K562 (cell line): ENCODE data around the gene PGPEP1. TPM values are rescaled to one million over a fixed set of nuclear protein-coding genes. Genes with fewer than 3 reads are reported as not detected.

Experiments
- ATAC-seq: fragments of 200-7000 bp; cut with Tn5 transposase; 3 replicates; pipeline ENCODE4 v1.9.1; 2020; ENCODE audit warnings: moderate library complexity
- BruUV-seq: library from RNA; stranded (reverse); fragments of 400-500 nt; replicated peaks from 2 replicates; lab custom pipeline; 2021; lab: Mats Ljungman, UMichigan
- CTCF ChIA-PET: fragments of 300-600 bp; formaldehyde crosslinking; extraction: SDS; loops from one replicate; lab custom pipeline; 2021; ENCODE audit warnings: low intra/inter-chr PET ratio; lab: Yijun Ruan, JAX
- POLR2A ChIA-PET: fragments of 300-600, 350-650 bp; sonication (Branson Sonifier 250); formaldehyde crosslinking; extraction: SDS; loops from one replicate; lab custom pipeline; 2021; ENCODE audit warnings: antibody characterized with exemption, inconsistent platforms; lab: Yijun Ruan, JAX
- DNase-seq, 4 experiments: peaks; one replicate each; pipeline versions ENCODE4 v3.0.0 to v3.0.0-alpha.2; 2011 to 2018; ENCODE audit warnings: low spot score in 3 of 4, mixed read lengths in 3 of 4; ENCODE audit errors: extremely low read depth in 1 of 4
- FAIRE-seq: peaks from 2 replicates; lab custom pipeline; 2011; peaks lifted over from hg19 to GRCh38; lab: Jason Lieb, UNC
- H2AFZ ChIP-seq: 2 replicates; pipeline ENCODE4 v1.6.0; 2011; ENCODE audit warnings: low read depth, low read length, control low read depth, inconsistent platforms
- H3K27ac ChIP-seq: fragments of 200-600 bp; 3 replicates; pipeline ENCODE4 v1.8.0; 2011; ENCODE audit warnings: low read depth, mild to moderate bottlenecking, control low read depth, inconsistent platforms, low read length, moderate library complexity, mixed read lengths; ENCODE audit errors: extremely low read depth
- H3K27me3 ChIP-seq, 2 experiments: fragments of 300-600 bp in 1 of 2; 2 replicates in 1 of 2; 3 replicates in 1 of 2; pipeline versions ENCODE4 v1.6.0 to v1.8.0; 2011; ENCODE audit warnings: inconsistent platforms in 2 of 2, low read length in 2 of 2, mild to moderate bottlenecking in 1 of 2, mixed read lengths in 1 of 2, moderate library complexity in 1 of 2; ENCODE audit not compliant: control insufficient read depth in 2 of 2, insufficient read depth in 2 of 2
- H3K36me3 ChIP-seq: fragments of 300-600 bp; 3 replicates; pipeline ENCODE4 v1.8.0; 2011; ENCODE audit warnings: mild to moderate bottlenecking, low read length, inconsistent platforms; ENCODE audit not compliant: control insufficient read depth, insufficient read depth
- H3K4me1 ChIP-seq, 2 experiments: fragments of 200-600 bp in 1 of 2; replicated peaks in 1 of 2; 2 replicates in 1 of 2; 3 replicates in 1 of 2; pipeline versions ENCODE4 v1.5.1 to v1.8.0; 2011; ENCODE audit warnings: inconsistent platforms in 2 of 2, low read length in 2 of 2, mild to moderate bottlenecking in 1 of 2, mixed read lengths in 1 of 2, moderate library complexity in 1 of 2; ENCODE audit not compliant: control insufficient read depth in 2 of 2, insufficient read depth in 2 of 2
- H3K4me2 ChIP-seq: 2 replicates; pipeline ENCODE4 v1.6.1; 2011; ENCODE audit warnings: low read length, control low read depth, inconsistent platforms, mixed read lengths; ENCODE audit not compliant: insufficient read depth
- H3K4me3 ChIP-seq: fragments of 200-600 bp; sonication (generic), shearing (Covaris generic); 2 replicates; pipeline ENCODE4 v1.5.1; 2016; ENCODE audit warnings: control low read depth, inconsistent platforms
- H3K79me2 ChIP-seq: fragments of 200-600 bp; 3 replicates; pipeline ENCODE4 v1.8.0; 2011; ENCODE audit warnings: low read length, inconsistent platforms; ENCODE audit not compliant: control insufficient read depth, insufficient read depth
- H3K9ac ChIP-seq, 2 experiments: 2 replicates each; pipeline versions ENCODE4 v1.6.0 to v1.6.1; 2011; ENCODE audit warnings: low read depth in 2 of 2, low read length in 2 of 2, control low read depth in 1 of 2, inconsistent platforms in 1 of 2, mild to moderate bottlenecking in 1 of 2, mixed read lengths in 1 of 2; ENCODE audit not compliant: insufficient read depth in 1 of 2
- H3K9me1 ChIP-seq: one replicate; pipeline ENCODE4 v1.6.0; 2011; ENCODE audit warnings: inconsistent platforms, mild to moderate bottlenecking, low read length, moderate library complexity; ENCODE audit not compliant: control insufficient read depth, insufficient read depth
- H3K9me3 ChIP-seq: replicated peaks from 2 replicates; pipeline ENCODE4 v1.5.1; 2011; ENCODE audit warnings: low read depth, low read length, inconsistent platforms; ENCODE audit not compliant: control insufficient read depth, insufficient read depth
- H4K20me1 ChIP-seq: replicated peaks from 2 replicates; pipeline ENCODE4 v1.6.1; 2011; ENCODE audit warnings: low read length, inconsistent platforms, mixed read lengths; ENCODE audit not compliant: control insufficient read depth, insufficient read depth
- ETV5 ChIP-seq: sonication (generic); formaldehyde crosslinking; IDR thresholded peaks from 2 replicates; pipeline ENCODE4 v1.4.0; 2020; ENCODE audit warnings: low read depth, mild to moderate bottlenecking, missing genetic modification reagents
- GATA2 ChIP-seq: sonication (generic); formaldehyde crosslinking; IDR thresholded peaks from 2 replicates; pipeline ENCODE4 v1.4.0; 2020; ENCODE audit warnings: mild to moderate bottlenecking, missing genetic modification reagents
- NONO ChIP-seq, 2 experiments: fragments of 200-400 bp in 1 of 2; fragments of 450-650 bp in 1 of 2; formaldehyde crosslinking in 1 of 2; IDR thresholded peaks; 2 replicates each; pipeline ENCODE4 v1.6.1; 2017; ENCODE audit warnings: low read depth in 2 of 2, mild to moderate bottlenecking in 2 of 2, moderate library complexity in 2 of 2, low read length in 1 of 2
- POU5F1 ChIP-seq: fragments of 150-350 bp; IDR thresholded peaks from 2 replicates; pipeline ENCODE4 v1.6.1; 2014; ENCODE audit warnings: borderline replicate concordance, low read length, low read depth, mild to moderate bottlenecking; ENCODE audit not compliant: partially characterized antibody
- RBFOX2 ChIP-seq: fragments of 200-400 bp; formaldehyde crosslinking; IDR thresholded peaks from 2 replicates; pipeline ENCODE4 v1.6.1; 2017; ENCODE audit warnings: low read depth, mild to moderate bottlenecking, low read length, moderate library complexity
- RBM22 ChIP-seq: fragments of 200-400 bp; formaldehyde crosslinking; IDR thresholded peaks from 2 replicates; pipeline ENCODE4 v1.6.1; 2018; ENCODE audit warnings: low read length, low read depth; ENCODE audit not compliant: poor library complexity, severe bottlenecking
- SAFB ChIP-seq: fragments of 200-400 bp; formaldehyde crosslinking; IDR thresholded peaks from 2 replicates; pipeline ENCODE4 v1.6.1; 2017; ENCODE audit warnings: low read depth, low read length, borderline replicate concordance
- ZNF77 ChIP-seq: fragments of 250-450 bp; sonication (Bioruptor Pico); IDR thresholded peaks from 2 replicates; pipeline ENCODE4 v1.5.0; 2020
- WGBS: fragments of 100-300 bp; shearing (Covaris generic); methylation state at CpG from one replicate; pipeline ENCODE4 v1.1.6; 2016; ENCODE audit warnings: low coverage, mixed read lengths; ENCODE audit not compliant: insufficient coverage; ENCODE audit errors: missing lambda C conversion rate; 5-methylcytosine and 5-hydroxymethylcytosine counted together
- in situ Hi-C: fragments of 300-500 bp; cut with MboI; formaldehyde crosslinking; loops from 4 replicates; pipeline ENCODE4 v1.15.0; 2018; ENCODE audit warnings: inconsistent platforms, mixed read lengths
- intact Hi-C: fragments of 100-400 bp; cut with micrococcal nuclease; formaldehyde crosslinking; loops from 2 replicates; pipeline ENCODE4 v1.14.2; 2022
- polyA plus RNA-seq, 8 experiments: library from polyadenylated mRNA; depleted of rRNA in 4 of 8; stranded (reverse) in 5 of 8; unstranded in 3 of 8; fragments of >200 nt; fragmentation: Nextera tagmentation in 2 of 8; fragmentation: Illumina TruSeq in 1 of 8; extraction: Ambion mirVana in 2 of 8; extraction: Trizol in 1 of 8; gene quantifications; 2 replicates each; pipeline versions ENCODE4 v1.2.1 to v1.2.3, GENCODE V29; 2011 to 2014; ENCODE audit warnings: inconsistent platforms in 1 of 8, missing spikeins in 1 of 8
- total RNA-seq, 7 experiments: library from RNA; depleted of rRNA in 6 of 7; stranded (reverse); fragments of >200 nt in 6 of 7; fragmentation: Illumina TruSeq in 2 of 7; extraction: Trizol in 2 of 7; gene quantifications; 2 replicates each; pipeline versions ENCODE4 v1.2.1 to v1.2.3, GENCODE V29; 2011 to 2021; ENCODE audit warnings: low replicate concordance in 1 of 7
- TF ChIP-seq, protein P1 (sequence below): sonication (generic); formaldehyde crosslinking; IDR thresholded peaks from 2 replicates; pipeline ENCODE4 v1.8.1; 2023; ENCODE audit warnings: mild to moderate bottlenecking, missing genetic modification reagents
- TF ChIP-seq, protein P2 (sequence below), 3 experiments: fragments of 200-800 bp in 1 of 3; sonication (Bioruptor generic) in 1 of 3; sonication (generic) in 1 of 3; formaldehyde crosslinking in 1 of 3; IDR thresholded peaks; 2 replicates each; pipeline versions ENCODE4 v1.6.1 to v1.8.0; 2016 to 2022; ENCODE audit warnings: mild to moderate bottlenecking in 2 of 3, missing compliant biosample characterization in 2 of 3, missing genetic modification characterization in 2 of 3, missing genetic modification reagents in 1 of 3
- TF ChIP-seq, protein P3 (sequence below): fragments of 450-650 bp; IDR thresholded peaks from 2 replicates; pipeline ENCODE4 v1.6.1; 2016; ENCODE audit warnings: borderline replicate concordance
- TF ChIP-seq, protein P4 (sequence below): fragments of 250-450 bp; sonication (Bioruptor Pico); IDR thresholded peaks from 2 replicates; pipeline ENCODE4 v1.4.0; 2020

PGPEP1 gene
- total and polyA plus RNA-seq, 9 of the 15 experiments (the other 6 are each of a cell fraction or from before 2014, with no cell fraction given) = 10.0 to 69.6 (median 33.5) TPM

DNA sequence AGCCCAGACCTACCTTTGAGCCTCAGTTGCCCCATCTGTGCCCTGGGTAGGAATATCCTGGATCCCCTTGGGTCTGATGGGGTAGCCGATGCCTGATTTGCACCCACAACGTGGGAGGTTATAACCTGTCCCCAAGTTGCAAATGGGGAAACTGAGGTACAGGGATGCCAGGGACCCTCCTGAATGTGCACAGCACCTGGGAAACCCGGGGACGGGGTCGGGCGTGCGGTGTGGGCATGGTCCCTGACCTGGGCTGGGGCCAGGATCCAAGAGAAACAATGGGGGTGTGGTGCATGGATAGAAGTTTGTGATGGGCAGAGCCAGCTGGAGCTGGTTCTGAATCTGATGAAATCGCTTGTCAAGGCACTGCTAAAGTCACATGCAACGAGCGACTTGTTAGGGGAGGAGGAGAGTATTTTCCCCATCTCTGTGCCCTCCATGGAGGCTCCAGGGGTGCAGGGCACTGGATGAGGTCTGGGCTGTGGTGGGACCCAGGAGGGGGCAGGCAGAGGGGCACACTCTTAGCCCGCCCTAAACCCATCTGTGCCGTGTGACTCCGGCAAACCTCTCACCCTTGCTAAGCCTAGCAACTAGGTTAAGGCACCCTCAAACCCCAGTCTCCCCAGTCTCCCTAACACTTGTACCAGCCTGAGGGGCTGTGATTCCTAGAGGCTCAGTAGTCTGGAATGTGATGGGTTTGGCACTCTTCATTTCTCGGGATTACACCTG is 46.3 kb downstream of the PGPEP1 start:
- in situ Hi-C loops (no loop called here), intact Hi-C loops (loop anchor here (1.0 to 5.0 kb wide), 4 partner anchors 12 to 105 kb away; partner anchors contain the start of gene JUND)
- peak overlapping the region; percentile 89 for H3K4me3 ChIP-seq
- peaks cover 32% of the 10 kb centered on the region for H3K79me2 ChIP-seq
- peaks cover 32% of the 10 kb centered on the region; the same call in 2 of the 3 replicates for H3K36me3 ChIP-seq
- ATAC-seq (peak; percentile 15), FAIRE-seq (no peak), DNase-seq (peak in 2 of 4 experiments; percentile 43 to 63)
- no peak overlapping the region for H2AFZ ChIP-seq
- H3K27me3 ChIP-seq = no peaks in the 10 kb centered on the region
- ChIA-PET POLR2A (interaction anchor here (0.5 to 8.1 kb wide), 38 partner anchors 10 to 556 kb away, joined by 3 to 244 read pairs (median 6); partner anchors contain the start of genes IQCN, JUND, LRRC25 and LSM4), CTCF (interaction anchor here (0.5 to 1.3 kb wide), 4 partner anchors 44 to 174 kb away, joined by 3 to 4 read pairs (median 3); partner anchors contain the start of gene PGPEP1)
- H3K4me1 ChIP-seq = peaks cover 23 to 49% of the 10 kb centered on the region in 2 experiments
- peak overlapping the region; percentile 84 for H3K27ac ChIP-seq
- WGBS = 5% methylated on average over 14 of the region's 14 CpGs
- peak overlapping the region; percentile 94 for H3K4me2 ChIP-seq
- no peaks in the 10 kb centered on the region for H3K9me3 ChIP-seq
- TSS peak; percentile 67 for BruUV-seq
- H3K9ac ChIP-seq = peak overlapping the region; percentile 90 to 94
- H4K20me1 ChIP-seq = peaks cover 19% of the 10 kb centered on the region
- no peaks in the 10 kb centered on the region for H3K9me1 ChIP-seq
- no peak for TF ChIP-seq SAFB
- TF ChIP-seq, protein P1, sequence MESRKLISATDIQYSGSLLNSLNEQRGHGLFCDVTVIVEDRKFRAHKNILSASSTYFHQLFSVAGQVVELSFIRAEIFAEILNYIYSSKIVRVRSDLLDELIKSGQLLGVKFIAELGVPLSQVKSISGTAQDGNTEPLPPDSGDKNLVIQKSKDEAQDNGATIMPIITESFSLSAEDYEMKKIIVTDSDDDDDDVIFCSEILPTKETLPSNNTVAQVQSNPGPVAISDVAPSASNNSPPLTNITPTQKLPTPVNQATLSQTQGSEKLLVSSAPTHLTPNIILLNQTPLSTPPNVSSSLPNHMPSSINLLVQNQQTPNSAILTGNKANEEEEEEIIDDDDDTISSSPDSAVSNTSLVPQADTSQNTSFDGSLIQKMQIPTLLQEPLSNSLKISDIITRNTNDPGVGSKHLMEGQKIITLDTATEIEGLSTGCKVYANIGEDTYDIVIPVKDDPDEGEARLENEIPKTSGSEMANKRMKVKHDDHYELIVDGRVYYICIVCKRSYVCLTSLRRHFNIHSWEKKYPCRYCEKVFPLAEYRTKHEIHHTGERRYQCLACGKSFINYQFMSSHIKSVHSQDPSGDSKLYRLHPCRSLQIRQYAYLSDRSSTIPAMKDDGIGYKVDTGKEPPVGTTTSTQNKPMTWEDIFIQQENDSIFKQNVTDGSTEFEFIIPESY (CRISPR knock-in tag) = peak; percentile 0; the same call in 1 of the 2 replicates
- TF ChIP-seq GATA2 (CRISPR knock-in tag) = 0 out of 2 replicates have a peak, but pooled peaks have one; percentile 6
- peak; percentile 94 for TF ChIP-seq RBFOX2
- peak; percentile 62; the same call in 1 of the 2 replicates for TF ChIP-seq ETV5 (CRISPR knock-in tag)
- TF ChIP-seq NONO (IDR thresholded peaks at IDR 0.05; ENCODE audit: low read depth in 2 of 2, low read length in 1 of 2) = 0 out of 4 replicates have a peak, but pooled peaks of 1 of the 2 experiments have one; percentile 32
- no peak for TF ChIP-seq POU5F1
- TF ChIP-seq ZNF77 (CRISPR knock-in tag) = no peak
- TF ChIP-seq, protein P2, sequence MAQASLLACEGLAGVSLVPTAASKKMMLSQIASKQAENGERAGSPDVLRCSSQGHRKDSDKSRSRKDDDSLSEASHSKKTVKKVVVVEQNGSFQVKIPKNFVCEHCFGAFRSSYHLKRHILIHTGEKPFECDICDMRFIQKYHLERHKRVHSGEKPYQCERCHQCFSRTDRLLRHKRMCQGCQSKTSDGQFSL (CRISPR knock-in tag; IDR thresholded peaks at IDR 0.05) = 0 out of 2 replicates have a peak, but pooled peaks have one; percentile 12
- TF ChIP-seq, protein P2 (tag; IDR thresholded peaks at IDR 0.05) = no peak; a peak in 2 of 4 replicates
- TF ChIP-seq, protein P3, sequence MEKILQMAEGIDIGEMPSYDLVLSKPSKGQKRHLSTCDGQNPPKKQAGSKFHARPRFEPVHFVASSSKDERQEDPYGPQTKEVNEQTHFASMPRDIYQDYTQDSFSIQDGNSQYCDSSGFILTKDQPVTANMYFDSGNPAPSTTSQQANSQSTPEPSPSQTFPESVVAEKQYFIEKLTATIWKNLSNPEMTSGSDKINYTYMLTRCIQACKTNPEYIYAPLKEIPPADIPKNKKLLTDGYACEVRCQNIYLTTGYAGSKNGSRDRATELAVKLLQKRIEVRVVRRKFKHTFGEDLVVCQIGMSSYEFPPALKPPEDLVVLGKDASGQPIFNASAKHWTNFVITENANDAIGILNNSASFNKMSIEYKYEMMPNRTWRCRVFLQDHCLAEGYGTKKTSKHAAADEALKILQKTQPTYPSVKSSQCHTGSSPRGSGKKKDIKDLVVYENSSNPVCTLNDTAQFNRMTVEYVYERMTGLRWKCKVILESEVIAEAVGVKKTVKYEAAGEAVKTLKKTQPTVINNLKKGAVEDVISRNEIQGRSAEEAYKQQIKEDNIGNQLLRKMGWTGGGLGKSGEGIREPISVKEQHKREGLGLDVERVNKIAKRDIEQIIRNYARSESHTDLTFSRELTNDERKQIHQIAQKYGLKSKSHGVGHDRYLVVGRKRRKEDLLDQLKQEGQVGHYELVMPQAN = no peak; the same call in 1 of the 2 replicates
- TF ChIP-seq, protein P4, sequence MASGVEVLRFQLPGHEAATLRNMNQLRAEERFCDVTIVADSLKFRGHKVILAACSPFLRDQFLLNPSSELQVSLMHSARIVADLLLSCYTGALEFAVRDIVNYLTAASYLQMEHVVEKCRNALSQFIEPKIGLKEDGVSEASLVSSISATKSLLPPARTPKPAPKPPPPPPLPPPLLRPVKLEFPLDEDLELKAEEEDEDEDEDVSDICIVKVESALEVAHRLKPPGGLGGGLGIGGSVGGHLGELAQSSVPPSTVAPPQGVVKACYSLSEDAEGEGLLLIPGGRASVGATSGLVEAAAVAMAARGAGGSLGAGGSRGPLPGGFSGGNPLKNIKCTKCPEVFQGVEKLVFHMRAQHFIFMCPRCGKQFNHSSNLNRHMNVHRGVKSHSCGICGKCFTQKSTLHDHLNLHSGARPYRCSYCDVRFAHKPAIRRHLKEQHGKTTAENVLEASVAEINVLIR = no peak
- TF ChIP-seq RBM22 = peak; percentile 8
